ENCODE results near the gene MACROD2. TPM values are rescaled to one million over a fixed set of nuclear protein-coding genes. Genes with fewer than 3 reads are reported as not detected.

MACROD2 gene
- total RNA-seq, 4 donors from 2014 or later, result 4.6 to 33.0 (median 8.3) TPM

- intact Hi-C loops (cut with DNase I; ENCODE audit: low total_unique reads), result no loop called here
- TF ChIP-seq POLR2A (IDR thresholded peaks at IDR 0.05) (no peak), EP300 (IDR thresholded peaks at IDR 0.05; ENCODE audit: low read depth) (no peak), CTCF (IDR thresholded peaks at IDR 0.05) (no peak), POLR2AphosphoS5 (IDR thresholded peaks at IDR 0.05) (no peak)
- H3K27me3 ChIP-seq, result no peaks in the 10 kb centered on the region
- no peak for DNase-seq
- H3K9me3 ChIP-seq, result no peaks in the 10 kb centered on the region
- no peak overlapping the region for H3K27ac ChIP-seq
- no peaks in the 10 kb centered on the region for H3K4me1 ChIP-seq
- in situ Hi-C loops (cut with MboI; ENCODE audit: low pct_ligation_motif_present in 1 of 4, low pct_unique_long_range_greater_than_20kb in 1 of 4, low sequenced_read_pairs in 3 of 4), result no loop called here
- no peaks in the 10 kb centered on the region for H3K36me3 ChIP-seq
- 77 to 100% methylated on average over 1 of the region's 1 CpG for WGBS, 2 donors (ENCODE audit: low coverage in 1 of 2)
- H3K4me3 ChIP-seq, result no peak overlapping the region
Observed at GRCh38 chr20:14883324-14883723, 888.0 kb downstream of the MACROD2 start.

- Histone ChIP-seq H3K36me3 (no peaks in the 10 kb centered on the region), H3K27ac (no peak overlapping the region), H3K4me1 (no peaks in the 10 kb centered on the region), H3K27me3 (no peaks in the 10 kb centered on the region), H3K4me3 (no peak overlapping the region), H3K9me3 (no peaks in the 10 kb centered on the region)
- intact Hi-C loops (cut with DNase I; ENCODE audit: low total_unique reads), result no loop called here
- WGBS, 2 donors (ENCODE audit: low coverage in 1 of 2), result 70 to 71% methylated on average over 1 of the region's 1 CpG
- in situ Hi-C loops (cut with MboI; ENCODE audit: low pct_ligation_motif_present in 1 of 4, low pct_unique_long_range_greater_than_20kb in 1 of 4, low sequenced_read_pairs in 3 of 4), result no loop called here
- TF ChIP-seq POLR2AphosphoS5 (IDR thresholded peaks at IDR 0.05) (no peak), CTCF (IDR thresholded peaks at IDR 0.05) (no peak), POLR2A (IDR thresholded peaks at IDR 0.05) (no peak), EP300 (IDR thresholded peaks at IDR 0.05; ENCODE audit: low read depth) (no peak)
- no peak for DNase-seq
Observed at GRCh38 chr20:14885661-14886060, 890.3 kb downstream of the MACROD2 start.

GRCh38 chr20:14888134-14888533, 892.8 kb downstream of the MACROD2 start:
- Histone ChIP-seq H3K27me3 (no peaks in the 10 kb centered on the region), H3K9me3 (no peaks in the 10 kb centered on the region), H3K27ac (no peak overlapping the region), H3K4me3 (no peak overlapping the region), H3K4me1 (no peaks in the 10 kb centered on the region), H3K36me3 (no peaks in the 10 kb centered on the region)
- intact Hi-C loops (cut with DNase I; ENCODE audit: low total_unique reads), result loop anchor here (1.0 kb wide), 1 partner anchor 29 kb away; no protein-coding TSS in a partner anchor
- DNase-seq, result no peak
- no peak for TF ChIP-seq EP300 (IDR thresholded peaks at IDR 0.05; ENCODE audit: low read depth)
- 76 to 100% methylated on average over 1 to 3 of the region's 3 CpGs for WGBS, 2 donors (ENCODE audit: low coverage in 1 of 2)
- in situ Hi-C loops (cut with MboI; ENCODE audit: low pct_ligation_motif_present in 1 of 4, low pct_unique_long_range_greater_than_20kb in 1 of 4, low sequenced_read_pairs in 3 of 4), result no loop called here

GRCh38 chr20:14889496-14890255, 894.4 kb downstream of the MACROD2 start:
- no peaks in the 10 kb centered on the region for H3K4me1 ChIP-seq
- in situ Hi-C loops (cut with MboI; ENCODE audit: low pct_ligation_motif_present in 1 of 4, low pct_unique_long_range_greater_than_20kb in 1 of 4, low sequenced_read_pairs in 3 of 4), result no loop called here
- no peaks in the 10 kb centered on the region for H3K9me3 ChIP-seq
- no peaks in the 10 kb centered on the region for H3K36me3 ChIP-seq
- intact Hi-C loops (cut with DNase I; ENCODE audit: low total_unique reads), result no loop called here
- no peak for TF ChIP-seq CTCF (IDR thresholded peaks at IDR 0.05)
- TF ChIP-seq POLR2A (IDR thresholded peaks at IDR 0.05), result no peak
- no peak for TF ChIP-seq EP300 (IDR thresholded peaks at IDR 0.05; ENCODE audit: low read depth)
- no peak for TF ChIP-seq POLR2AphosphoS5 (IDR thresholded peaks at IDR 0.05)
- no peak for DNase-seq
- H3K27me3 ChIP-seq, result no peaks in the 10 kb centered on the region
- no peak overlapping the region for H3K4me3 ChIP-seq
- 82 to 84% methylated on average over 5 of the region's 5 CpGs for WGBS, 2 donors (ENCODE audit: low coverage in 1 of 2)
- H3K27ac ChIP-seq, result no peak overlapping the region

GRCh38 chr20:14890713-14891112, 895.4 kb downstream of the MACROD2 start:
- in situ Hi-C loops (cut with MboI; ENCODE audit: low pct_ligation_motif_present in 1 of 4, low pct_unique_long_range_greater_than_20kb in 1 of 4, low sequenced_read_pairs in 3 of 4), result no loop called here
- Histone ChIP-seq H3K9me3 (no peaks in the 10 kb centered on the region), H3K4me3 (no peak overlapping the region)

More at GRCh38 chr20:14890713-14891112, 895.4 kb downstream of the MACROD2 start:
- no peaks in the 10 kb centered on the region for H3K36me3 ChIP-seq
- no peak for TF ChIP-seq POLR2A (IDR thresholded peaks at IDR 0.05)
- no peak for TF ChIP-seq POLR2AphosphoS5 (IDR thresholded peaks at IDR 0.05)
- TF ChIP-seq CTCF (IDR thresholded peaks at IDR 0.05), result no peak
- TF ChIP-seq EP300 (IDR thresholded peaks at IDR 0.05; ENCODE audit: low read depth), result no peak
- no peaks in the 10 kb centered on the region for H3K27me3 ChIP-seq
- H3K4me1 ChIP-seq, result no peaks in the 10 kb centered on the region
- H3K27ac ChIP-seq, result no peak overlapping the region
- intact Hi-C loops (cut with DNase I; ENCODE audit: low total_unique reads), result no loop called here
- no peak for DNase-seq
